GM19463 (cell line): Measurements from ENCODE around the gene CCDC60.

ENCODE experiments used
- ATAC-seq: cut with Tn5 transposase; IDR thresholded peaks from one replicate; pipeline ENCODE4 v1.9.1; 2021; ENCODE audit warnings: mild to moderate bottlenecking, moderate library complexity; ENCODE audit not compliant: unreplicated experiment

Gene CCDC60

DNA sequence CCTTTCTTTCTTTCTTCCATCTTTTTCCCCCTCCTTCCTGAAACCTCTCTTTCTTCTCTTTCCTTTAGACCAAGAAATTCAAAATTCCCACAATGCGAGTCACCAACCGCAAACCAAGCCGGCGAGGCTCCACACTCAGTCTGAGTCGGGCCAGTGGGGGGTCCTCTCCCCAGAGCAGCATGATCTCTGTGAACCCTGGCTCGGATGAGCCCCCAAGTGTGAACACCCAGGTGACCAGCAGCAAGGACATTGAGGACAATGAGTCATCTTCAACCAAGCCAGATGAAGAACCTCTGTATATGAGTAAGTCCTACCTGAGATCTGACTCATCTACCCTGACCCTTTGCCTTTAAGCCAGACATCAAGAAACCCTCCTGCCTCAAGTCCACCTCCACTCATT is 170.5 kb downstream of the CCDC60 start:
- no peak for ATAC-seq

DNA sequence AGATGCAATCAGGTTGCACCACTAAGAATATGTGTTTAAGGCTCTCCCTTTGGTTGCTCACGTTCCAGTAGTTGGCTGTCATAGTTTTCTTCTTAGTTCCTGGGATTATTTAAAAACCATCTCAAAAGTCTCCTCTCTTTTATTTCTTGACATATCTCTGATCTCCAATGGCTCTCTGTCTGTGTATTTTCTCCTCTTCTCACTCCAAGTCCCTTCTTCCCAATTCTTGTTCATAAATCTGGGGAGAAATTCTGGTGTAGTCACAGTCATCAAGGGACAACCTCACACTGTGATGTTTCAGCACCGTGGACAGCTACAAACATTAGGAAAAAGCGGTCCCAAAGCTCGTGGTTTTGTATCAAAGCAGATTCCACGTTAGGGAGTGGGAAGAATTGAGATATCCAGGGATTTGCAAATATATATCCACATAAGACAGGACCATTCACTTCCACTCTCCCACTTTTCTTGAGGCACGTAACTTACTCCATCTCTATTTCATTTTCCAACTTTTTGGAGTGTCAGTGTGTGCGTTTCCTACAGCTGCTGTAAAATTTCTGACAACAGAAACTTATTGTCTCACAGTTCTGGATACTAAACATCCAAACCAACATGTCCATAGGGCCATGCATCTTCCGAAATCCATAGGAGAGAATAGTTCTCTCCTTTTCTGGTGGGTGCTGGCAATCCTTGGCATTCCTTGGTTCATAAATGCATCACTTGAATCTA is 178.4 kb downstream of the CCDC60 start:
- ATAC-seq = no peak

DNA sequence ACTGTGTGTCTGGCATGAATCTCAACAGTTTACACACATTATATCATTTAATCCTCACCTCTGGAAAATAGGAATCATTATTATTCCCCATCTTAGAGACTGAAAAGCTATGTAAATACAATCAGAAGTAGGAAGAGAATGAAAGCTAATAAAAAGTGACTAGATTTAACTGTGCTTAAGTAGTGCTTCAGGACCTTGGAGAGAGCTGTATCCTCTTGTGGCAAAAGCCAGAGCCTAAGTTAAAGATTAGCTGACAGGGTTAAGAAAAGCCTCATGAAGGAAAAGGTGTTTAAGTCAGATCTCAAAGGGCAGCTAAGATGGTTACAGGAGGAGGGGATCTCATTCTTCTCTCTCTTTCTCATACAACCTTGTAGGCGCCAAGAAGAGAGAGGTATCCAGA is 193.7 kb downstream of the CCDC60 start:
- ATAC-seq = no peak

DNA sequence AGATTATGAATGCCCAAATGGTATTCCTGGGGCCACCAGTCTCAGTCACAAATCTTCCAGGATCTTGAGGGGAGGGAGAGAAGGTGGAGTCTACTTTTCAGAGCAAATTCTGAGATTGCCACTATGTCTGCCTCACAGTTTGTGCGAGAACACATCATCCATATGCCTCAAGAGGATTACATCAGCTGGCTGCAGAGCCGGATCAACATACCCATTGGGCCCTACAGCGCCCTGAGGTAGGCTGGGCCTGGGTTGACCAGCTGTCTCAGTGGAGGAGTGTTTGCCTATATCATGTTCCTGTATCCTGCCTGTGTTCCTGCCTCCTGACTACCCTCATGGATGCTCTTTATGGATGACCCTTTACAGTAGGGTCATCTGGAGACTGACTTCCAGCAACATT is 205.9 kb downstream of the CCDC60 start:
- ATAC-seq = no peak

DNA sequence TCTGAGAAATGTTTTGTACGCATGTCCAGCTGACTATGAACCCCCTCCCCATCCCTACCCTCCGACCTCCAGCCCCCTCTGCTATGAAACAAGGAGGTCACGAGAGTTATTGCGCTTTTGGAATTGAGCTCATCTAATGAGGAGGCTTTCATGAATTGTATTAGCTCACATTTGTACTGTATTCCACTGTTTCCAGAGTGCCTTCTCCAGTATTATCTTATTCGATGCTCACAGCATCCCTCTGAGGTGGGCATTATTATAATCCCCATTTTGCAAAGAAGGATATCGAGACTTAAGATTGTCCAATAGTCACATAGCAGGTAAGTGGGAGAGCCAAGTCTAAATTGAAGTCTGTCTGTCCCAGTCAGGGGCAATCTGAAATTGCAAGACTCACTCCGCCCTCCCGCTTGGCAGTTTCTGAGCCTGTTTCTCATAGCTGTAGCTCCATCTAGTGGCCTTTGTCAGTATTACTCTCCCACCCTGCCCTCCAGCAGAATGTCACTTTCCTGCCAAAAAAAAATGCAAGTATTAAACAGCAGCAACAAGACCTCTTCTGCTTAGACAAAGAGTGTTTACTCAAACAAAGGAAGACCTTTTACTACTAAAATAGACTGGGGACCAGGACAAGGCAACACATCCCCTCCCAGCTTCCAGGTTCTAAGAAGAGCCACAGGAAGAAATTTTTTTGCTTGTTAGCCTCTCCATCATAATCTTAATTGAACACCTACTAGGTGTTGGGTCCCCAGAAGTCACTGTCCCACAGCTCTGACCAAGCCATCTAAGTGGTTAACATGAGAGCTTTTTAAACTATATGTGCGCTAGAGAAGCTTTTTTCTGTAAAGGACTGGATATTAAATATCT is 210.5 kb downstream of the CCDC60 start:
- no peak for ATAC-seq

DNA sequence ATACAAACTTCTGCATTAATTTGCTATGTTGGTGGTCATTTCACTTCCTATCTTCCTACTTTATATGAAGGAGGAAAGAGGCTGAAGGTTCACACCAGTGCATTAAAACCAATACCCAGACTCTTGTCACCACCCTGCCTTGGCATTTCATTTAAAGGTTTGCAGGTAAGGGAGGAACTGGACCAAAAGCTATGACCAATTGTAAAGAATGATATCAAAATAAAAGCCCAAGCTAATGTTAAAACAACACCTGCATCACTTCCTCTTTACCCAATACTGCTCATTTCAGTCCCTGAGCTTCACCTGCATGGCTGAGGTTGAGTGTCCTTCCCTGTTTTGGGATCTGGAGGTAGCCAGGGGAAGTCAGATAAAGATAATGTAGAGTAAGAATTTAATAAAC is 211.8 kb downstream of the CCDC60 start:
- ATAC-seq = no peak

DNA sequence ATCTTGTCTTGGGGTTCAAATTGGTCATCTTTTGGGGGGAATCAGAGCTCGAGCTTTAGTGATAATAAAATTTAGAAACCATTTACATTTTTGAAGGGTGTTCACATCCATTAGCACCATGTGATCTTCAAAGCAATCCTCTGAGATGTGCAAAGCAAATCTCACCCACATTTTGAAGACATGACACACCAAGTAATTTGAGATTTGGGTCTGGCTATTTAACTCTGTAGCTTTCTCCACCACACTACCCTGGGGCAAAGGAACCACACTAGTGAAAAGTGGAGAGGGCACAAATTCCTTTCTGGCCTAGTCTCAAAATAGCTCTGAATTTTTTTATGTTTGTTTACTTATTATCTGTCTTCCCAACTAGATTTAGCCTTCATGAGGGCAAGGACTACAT is 212.5 kb downstream of the CCDC60 start:
- no peak for ATAC-seq

DNA sequence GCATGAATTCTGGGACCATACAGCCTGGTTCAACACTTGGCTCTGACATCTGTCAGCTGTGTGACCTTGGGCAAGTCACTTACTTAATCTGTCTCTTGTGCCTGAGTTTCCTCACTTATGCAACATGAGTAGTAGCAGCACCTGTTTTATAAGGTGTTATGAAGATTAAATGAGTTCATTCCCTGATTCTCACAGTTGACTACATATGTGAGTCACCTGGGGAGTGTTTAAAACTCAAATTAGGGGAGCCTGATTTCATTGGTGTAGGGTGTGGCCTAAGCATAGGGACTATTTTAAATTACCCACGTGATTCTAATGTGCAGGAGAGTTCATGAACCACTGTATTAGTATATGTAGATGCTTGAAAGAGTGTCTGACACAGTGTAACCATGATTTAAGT is 222.3 kb downstream of the CCDC60 start:
- ATAC-seq = no peak

DNA sequence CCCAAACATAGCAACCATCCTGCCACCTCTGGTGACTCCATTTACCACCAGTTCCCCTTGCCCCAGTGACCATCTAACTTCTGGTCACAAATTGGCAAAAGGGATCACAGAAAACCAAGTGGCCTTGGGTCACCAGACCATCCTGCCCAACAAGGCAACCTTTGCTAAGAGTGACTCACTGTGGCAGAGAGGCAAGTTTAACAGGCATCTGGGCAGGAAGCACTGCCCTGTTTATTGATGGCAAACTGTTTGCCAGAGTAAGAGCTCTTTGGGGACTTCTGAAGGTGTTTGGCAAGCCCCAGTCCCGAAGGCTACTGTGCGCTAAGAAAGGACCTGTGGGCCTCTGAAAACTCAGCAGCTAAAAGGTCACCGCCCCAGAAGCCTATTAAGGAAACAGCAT is 230.9 kb downstream of the CCDC60 start:
- no peak for ATAC-seq

DNA sequence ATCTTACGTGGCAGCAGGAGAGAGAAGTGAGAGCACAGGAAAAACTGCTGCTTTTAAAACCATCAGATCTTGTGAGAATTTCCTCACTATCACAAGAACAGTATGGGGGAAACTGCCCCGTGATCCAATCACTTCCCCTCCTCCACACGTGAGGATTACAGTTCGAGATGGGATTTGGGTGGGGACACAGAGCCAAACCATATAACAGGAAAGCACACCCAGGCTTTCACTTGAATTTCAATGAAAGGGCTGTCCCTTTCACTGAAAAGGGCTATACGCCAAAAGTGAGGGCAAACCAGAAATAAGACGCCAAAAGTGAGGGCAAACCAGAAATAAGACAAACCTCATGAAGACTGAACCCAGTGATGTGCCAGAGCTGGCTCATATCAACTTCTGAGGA is 236.2 kb downstream of the CCDC60 start:
- ATAC-seq = no peak

DNA sequence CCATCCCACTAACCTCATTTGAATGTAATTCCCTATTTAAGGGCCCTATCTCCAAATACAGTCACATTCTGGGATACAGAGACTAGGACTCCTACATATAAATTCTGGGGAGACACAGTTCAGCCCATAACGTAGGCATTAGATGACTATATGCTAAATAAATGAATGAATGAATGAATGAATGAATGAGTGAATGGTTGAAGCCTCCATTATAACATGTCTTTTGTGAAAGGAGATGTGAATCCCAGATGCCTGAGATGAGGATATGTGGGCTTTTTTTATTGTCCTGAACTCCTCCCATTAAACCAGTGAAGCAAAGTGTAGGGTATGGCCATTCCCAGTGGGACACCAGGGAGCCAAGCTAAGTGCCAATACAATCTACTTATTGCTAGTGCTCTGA is 238.6 kb downstream of the CCDC60 start:
- no peak for ATAC-seq

DNA sequence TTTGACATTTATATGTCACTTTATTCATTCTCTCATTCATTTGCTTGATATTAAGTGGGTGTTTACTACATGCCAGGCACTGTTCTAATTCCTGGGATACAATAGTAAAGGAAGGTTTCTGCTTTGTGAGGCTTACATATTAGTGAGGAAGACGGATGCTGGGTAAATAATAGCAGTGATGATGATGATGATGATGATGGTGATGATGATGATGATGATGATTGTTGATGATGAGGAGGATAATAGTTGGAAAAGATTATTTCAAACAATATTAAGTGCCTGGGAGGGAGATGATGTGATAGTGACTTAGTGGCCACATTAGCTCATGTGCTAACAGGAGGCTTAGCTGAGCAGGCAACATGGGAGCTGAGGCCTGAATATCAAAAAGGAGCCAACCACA is 239.7 kb downstream of the CCDC60 start:
- no peak for ATAC-seq

DNA sequence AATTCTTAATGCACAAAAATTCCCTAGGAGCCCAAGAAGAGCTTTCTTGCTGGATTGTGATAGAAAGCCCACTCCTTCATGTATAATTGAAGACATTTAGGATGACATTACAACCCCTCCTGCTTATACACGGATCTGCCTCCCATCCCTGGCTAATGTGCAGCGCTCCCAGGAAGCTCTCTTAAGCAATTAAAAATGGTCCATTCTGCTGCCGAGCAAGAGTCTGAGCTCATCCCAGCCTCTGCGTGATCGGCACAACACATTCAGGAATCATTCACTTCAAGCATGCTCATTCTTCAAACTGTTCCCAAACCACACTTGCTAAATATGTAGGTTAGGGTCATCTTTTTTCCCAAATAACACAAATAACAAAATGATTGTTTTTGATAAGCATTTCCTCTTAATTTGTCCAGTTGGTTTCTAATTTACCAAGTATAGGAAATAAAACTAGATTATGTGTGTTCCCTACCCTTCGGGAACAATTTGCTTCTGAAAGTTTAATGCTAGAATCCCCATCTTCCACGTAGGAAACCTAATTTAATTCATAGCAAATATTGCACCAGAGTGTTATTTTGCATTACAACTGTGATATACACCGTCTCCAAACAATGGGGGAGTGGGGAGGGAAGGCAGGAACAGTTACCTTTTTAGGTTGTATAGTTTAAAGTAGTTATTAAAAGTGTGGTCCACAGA is 241.7 kb downstream of the CCDC60 start:
- ATAC-seq = no peak

DNA sequence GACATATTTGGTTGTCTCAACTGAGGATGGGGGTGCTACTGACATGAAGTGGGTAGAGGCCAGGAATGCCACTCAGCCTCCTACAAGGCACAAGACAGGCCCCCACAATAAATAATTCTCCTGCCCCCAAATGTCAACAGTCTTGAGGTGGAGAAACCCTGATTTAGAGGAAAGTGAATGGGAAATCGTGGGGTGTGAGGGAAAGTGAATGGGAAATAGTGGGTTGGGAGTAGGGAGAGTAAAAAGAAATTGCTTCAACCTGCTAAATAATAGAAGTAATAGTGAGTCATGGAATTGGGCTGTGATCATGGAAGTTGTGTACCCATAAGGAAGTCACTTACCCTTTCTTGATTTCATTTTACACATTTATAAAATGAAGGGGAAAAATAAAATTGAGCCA is 242.4 kb downstream of the CCDC60 start:
- ATAC-seq = no peak

DNA sequence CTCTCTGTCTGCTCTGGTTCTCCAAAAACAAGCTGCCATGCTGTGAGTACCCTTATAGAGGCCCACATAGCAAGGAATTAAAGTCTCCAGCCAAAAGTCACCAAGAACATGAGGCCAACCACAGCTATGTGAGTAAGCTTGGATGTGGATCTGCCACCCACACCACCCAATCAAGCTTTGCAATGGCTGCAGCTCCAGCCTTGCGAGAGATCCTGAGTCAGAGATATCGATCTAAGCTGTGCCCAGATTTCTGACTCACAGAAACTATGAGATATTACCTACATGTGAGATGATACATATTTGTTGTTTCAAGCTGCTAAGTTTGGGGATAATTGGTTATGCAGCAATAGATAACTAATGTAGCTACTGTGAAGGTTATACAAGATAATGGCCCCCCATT is 243.6 kb downstream of the CCDC60 start:
- ATAC-seq = no peak

DNA sequence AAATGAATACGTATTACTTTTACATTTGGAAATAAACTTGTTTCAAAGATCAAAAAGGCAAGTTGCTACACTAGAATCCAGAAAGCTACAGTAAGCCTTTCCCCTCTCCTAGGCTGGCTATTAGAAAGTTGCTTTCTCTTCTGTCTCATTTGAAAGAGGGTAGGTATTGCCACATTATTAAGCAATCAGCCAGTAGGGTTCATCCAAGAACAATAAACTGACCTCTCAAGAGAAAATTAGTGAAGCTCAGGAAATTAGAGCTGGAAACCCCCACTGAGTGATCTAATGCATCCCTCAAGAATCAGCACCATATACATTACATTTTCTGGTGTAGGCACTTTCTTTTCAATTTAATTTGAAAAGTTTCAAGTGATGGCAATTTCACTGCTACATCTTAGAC is 254.6 kb downstream of the CCDC60 start:
- ATAC-seq = no peak

DNA sequence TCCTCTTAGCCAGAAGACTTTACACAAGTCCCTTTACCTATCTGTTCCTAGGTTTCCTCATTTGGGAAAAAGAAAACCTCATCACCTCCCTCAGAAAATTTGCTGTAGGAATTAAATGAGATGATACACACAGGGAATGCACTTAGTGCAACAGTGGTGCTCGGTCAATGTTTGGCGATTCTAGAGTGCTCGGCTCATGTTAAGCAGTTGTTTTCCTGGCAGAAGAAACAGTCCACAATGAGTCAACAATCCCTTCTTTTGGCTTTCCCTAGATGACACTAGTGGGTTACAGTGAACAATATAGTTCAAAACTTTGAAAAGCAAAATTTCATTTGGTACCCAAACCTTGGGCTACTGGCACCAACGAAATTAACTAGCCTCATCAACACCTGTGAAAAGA is 255.1 kb downstream of the CCDC60 start:
- ATAC-seq = no peak
